Activated T-cell treated with anti-CD3 and anti-CD28 coated beads, Interleukin-2, amount 50 U/mL, for 4 hours (primary cell): Measurements from ENCODE around the gene GHDC. TPM values are rescaled to one million over a fixed set of nuclear protein-coding genes. Genes with fewer than 3 reads are reported as not detected.

Source experiments
- ATAC-seq, 2 donors: fragments of 200-7000 bp; cut with Tn5 transposase; one replicate each; pipeline ENCODE4 v1.10.0; 2021
- DNase-seq: peaks from one replicate; pipeline ENCODE4 v3.0.0-alpha.2; 2020
- H3K27me3 Mint-ChIP-seq: one replicate; pipeline ENCODE4 v1.8.0; 2021; ENCODE audit warnings: low read depth, mixed read lengths
- H3K36me3 Mint-ChIP-seq: one replicate; pipeline ENCODE4 v1.8.0; 2022; ENCODE audit warnings: mixed read lengths; ENCODE audit not compliant: insufficient read depth
- H3K4me1 Mint-ChIP-seq: one replicate; pipeline ENCODE4 v1.8.0; 2021; ENCODE audit warnings: low read depth, mixed read lengths
- H3K4me3 Mint-ChIP-seq: one replicate; pipeline ENCODE4 v1.8.0; 2021; ENCODE audit warnings: mild to moderate bottlenecking, moderate library complexity, mixed read lengths
- H3K9me3 Mint-ChIP-seq: one replicate; pipeline ENCODE4 v1.8.0; 2021; ENCODE audit warnings: mixed read lengths
- total RNA-seq, 3 donors: library from RNA; stranded (reverse); gene quantifications; one replicate each; pipeline ENCODE4 v1.2.1, GENCODE V29; 2021

Gene GHDC
- total RNA-seq, 3 donors from 2014 or later: 24.0 to 24.9 (median 24.7) TPM

DNA sequence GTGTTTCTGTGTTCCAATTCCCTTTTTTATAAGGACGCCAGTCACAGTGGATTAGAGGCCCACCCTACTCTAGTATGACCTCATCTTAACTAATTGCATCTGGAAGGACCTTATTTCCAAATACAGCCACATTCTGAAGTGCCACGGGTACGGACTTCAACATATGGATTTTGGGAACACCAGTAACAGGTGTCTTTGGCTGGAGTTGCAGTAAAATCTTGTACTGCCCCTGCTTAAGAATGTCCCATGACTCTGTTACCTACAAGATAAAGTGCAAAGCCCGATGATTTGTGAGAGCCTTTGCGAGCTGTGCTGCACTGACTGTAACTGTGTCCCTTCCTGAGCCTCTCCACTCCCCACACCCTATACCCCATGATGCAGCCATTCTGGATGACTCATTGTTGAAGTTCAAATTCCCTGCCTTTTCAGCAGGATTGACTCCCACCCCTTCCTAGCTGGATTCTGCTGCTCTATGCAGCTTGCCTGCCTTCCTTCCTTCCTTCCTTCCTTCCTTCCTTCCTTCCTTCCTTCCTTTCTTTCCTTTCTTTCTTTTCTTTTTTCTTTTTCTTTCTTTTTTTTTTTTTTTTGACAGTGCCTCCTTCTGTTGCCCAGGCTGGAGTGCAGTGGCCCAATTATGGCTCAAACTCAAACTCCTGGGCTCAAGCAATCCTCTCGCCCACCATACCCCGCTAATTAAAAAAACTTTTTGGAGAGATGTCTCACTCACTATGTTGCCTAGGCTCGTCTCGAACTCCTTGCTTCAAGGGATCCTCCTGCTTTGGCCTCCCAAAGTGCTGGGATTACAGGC lies 11.2 kb downstream of the GHDC start:
- Mint-ChIP-seq H3K9me3 (no peaks in the 10 kb centered on the region), H3K4me1 (peaks cover 53% of the 10 kb centered on the region), H3K36me3 (no peaks in the 10 kb centered on the region), H3K4me3 (peak overlapping the region; percentile 81), H3K27me3 (peaks cover 5% of the 10 kb centered on the region)
- ATAC-seq (no peak), DNase-seq (no peak)

DNA sequence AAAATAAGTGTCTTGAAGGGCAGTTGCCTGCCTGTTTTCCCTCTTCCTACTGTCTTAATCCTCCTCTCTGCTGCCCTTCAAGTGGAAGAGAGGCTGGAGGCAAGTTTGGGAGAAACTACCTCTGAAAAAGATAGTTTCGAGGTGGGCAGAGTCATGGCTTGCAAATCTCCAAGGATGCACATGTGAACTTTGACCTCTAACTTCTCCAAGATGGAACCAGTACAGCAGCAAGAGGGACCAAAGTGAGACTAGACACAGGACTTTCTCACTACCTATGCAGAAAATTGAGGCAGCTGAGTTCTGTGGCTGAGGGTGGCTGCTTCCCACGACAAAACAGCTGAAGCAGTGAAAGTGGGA lies 12.5 kb downstream of the GHDC start:
- Mint-ChIP-seq H3K4me3 (no peak overlapping the region), H3K27me3 (peaks cover 5% of the 10 kb centered on the region), H3K4me1 (peaks cover 56% of the 10 kb centered on the region), H3K9me3 (no peaks in the 10 kb centered on the region), H3K36me3 (peaks cover 2% of the 10 kb centered on the region)
- DNase-seq: no peak
- ATAC-seq: no peak

DNA sequence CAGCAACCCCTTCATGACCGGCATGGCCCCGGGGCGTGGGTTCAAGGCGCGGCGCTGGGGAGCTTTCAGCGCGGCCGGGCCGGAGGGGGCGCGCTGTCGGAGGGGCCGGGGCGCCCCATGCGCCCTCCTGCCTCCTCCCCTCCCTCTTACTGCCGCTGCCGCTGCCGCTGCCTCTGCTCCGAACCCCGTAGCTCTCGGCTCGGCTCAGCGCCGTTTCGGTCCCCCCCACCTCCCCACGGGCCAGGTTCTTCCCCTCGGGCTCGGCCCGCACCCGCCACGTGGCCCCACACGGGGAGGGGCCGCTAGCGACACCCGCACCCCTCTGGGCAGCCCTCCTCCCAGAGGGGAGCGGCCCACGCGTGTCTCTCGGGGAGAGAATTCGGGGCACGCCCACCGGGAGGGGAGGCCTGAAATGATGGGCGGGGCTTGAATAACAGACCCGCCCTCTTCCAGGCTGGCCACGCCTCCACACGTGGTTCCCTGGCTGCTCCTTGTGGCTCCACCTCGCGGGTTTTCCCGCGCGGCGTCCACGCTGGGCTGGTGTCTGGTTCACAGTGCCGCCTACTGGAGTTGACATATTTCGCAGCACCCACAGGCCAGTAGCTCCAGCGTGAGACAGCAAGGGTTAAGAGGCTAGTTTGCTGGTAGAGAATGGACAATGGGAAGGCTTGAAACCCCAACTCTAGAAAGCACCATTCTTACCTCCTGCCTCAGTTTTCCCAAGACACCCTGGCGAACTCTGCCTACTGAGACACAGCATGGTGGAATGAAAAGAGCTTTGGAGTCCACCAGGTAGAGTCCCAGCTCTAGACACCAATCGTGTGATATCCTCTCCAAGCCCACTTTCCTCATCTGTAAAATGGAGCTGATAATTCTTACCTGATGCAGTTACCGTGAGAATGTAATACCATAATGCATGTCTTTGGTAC lies 13.1 kb downstream of the GHDC start, which contains the start of gene KCNH4:
KCNH4 (minus strand) TSS at position 221 of the 929 bp plus-strand sequence; CDS start at position 24, 197 bp downstream.
- DNase-seq (peak; percentile 90), ATAC-seq (peak; percentile 62 to 64)
- Mint-ChIP-seq H3K36me3 (peaks cover 2% of the 10 kb centered on the region), H3K27me3 (peaks cover 5% of the 10 kb centered on the region), H3K4me3 (peak within 1 kb of the TSS; percentile 66), H3K4me1 (peaks cover 56% of the 10 kb centered on the region), H3K9me3 (no peaks in the 10 kb centered on the region)

DNA sequence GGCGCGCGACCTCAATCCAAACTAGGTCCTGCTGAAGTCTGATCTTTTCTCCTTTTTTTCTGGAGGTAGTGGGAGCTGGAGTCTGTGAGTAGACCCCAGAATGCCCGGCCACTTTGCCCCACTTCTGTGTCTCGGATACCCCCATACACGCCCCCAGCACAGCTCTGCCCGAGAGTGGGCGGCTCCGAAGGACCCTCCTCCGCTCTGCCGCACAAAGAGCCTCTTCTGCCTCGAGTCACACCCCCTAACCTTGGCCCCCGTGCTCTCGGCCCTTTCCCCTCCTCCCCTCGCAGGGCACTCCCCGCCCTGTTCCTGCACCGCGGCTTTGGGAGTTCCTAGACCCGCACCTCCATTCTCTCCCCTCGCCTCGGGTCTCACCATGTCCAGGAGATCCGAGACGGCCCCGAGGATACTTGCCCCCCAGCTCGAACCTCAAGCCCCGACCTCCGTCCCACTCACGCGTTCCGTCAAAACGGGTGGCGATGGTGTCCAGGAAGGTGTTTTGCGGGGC lies 13.8 kb downstream of the GHDC start:
- H3K4me1 Mint-ChIP-seq: peaks cover 56% of the 10 kb centered on the region
- peak overlapping the region; percentile 65 for H3K4me3 Mint-ChIP-seq
- peaks cover 5% of the 10 kb centered on the region for H3K27me3 Mint-ChIP-seq
- no peaks in the 10 kb centered on the region for H3K9me3 Mint-ChIP-seq
- DNase-seq: no peak
- no peak for ATAC-seq
- H3K36me3 Mint-ChIP-seq: peaks cover 5% of the 10 kb centered on the region

DNA sequence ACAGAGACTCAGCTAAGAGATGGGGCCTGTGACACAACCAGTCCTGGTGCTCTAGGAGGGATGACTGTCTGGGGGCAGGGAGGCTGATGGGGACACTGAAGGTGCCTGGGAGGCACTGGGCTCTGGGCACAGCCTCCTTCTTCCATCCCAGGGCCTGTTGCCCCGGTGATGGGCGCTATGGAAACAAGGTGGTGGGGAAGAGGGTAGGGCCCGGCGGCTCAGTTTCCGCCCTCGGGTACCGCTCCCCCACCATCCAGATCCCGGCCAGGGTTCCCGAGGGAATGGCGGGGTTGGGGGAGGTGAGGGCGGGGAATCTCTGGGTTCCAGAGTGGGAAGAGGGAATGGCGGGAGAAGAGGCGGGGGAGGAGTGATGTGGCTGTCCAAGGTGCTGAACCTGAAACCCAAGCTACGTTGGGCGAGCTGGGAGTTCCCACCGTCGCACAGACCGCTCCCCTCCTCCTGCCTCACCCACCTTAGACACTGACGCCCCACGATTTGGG lies 14.3 kb downstream of the GHDC start:
- DNase-seq (no peak), ATAC-seq (no peak)
- Mint-ChIP-seq H3K36me3 (peaks cover 9% of the 10 kb centered on the region), H3K4me3 (peak overlapping the region; percentile 65), H3K9me3 (no peaks in the 10 kb centered on the region), H3K4me1 (peaks cover 51% of the 10 kb centered on the region), H3K27me3 (peaks cover 5% of the 10 kb centered on the region)

DNA sequence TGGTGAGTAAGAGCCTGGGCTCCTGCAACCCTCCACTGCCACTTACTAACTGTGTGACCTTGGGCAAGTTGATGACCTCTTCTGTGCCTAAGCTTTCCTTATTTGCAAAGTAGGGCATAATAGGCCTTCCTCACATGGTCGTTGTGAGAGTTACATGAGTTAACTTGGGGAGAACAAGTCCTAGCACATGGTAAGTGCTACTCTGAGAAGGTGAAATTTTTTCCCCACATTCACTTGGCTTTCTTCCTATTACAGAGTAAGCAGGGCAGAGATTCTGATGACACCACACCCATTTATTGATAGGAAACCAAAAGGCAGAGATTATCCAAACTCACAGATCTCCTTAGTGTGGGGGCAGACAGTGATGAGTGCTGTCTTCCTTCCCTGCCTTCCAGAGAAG lies 15.0 kb downstream of the GHDC start:
- H3K4me1 Mint-ChIP-seq: peaks cover 46% of the 10 kb centered on the region
- ATAC-seq (no peak), DNase-seq (no peak)
- peaks cover 5% of the 10 kb centered on the region for H3K27me3 Mint-ChIP-seq
- peak overlapping the region; percentile 65 for H3K4me3 Mint-ChIP-seq
- no peaks in the 10 kb centered on the region for H3K9me3 Mint-ChIP-seq
- H3K36me3 Mint-ChIP-seq: peaks cover 9% of the 10 kb centered on the region

DNA sequence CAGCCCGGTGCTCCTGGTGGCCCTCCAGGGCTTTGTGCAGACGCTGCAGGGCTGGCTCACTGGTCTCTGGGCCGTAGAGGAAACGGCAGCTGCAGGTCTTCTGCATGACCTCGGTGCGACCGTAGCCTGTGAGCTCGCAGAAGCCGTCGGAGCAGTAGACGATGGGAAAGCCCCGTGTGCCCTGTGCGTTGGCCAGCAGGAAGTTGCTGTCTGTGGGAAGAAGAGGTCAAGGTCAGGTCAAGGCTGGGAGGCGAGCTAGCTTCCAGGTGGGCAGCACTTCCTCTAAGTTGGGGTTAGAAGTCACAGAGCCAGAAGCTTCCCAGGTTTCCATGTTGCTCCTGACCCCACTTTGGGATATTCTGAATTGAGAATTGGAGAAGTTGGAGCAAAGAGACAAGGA lies 15.5 kb downstream of the GHDC start:
- no peaks in the 10 kb centered on the region for H3K9me3 Mint-ChIP-seq
- no peak overlapping the region for H3K4me3 Mint-ChIP-seq
- peaks cover 5% of the 10 kb centered on the region for H3K27me3 Mint-ChIP-seq
- DNase-seq: no peak
- no peak for ATAC-seq
- peaks cover 9% of the 10 kb centered on the region for H3K36me3 Mint-ChIP-seq
- H3K4me1 Mint-ChIP-seq: peaks cover 42% of the 10 kb centered on the region

DNA sequence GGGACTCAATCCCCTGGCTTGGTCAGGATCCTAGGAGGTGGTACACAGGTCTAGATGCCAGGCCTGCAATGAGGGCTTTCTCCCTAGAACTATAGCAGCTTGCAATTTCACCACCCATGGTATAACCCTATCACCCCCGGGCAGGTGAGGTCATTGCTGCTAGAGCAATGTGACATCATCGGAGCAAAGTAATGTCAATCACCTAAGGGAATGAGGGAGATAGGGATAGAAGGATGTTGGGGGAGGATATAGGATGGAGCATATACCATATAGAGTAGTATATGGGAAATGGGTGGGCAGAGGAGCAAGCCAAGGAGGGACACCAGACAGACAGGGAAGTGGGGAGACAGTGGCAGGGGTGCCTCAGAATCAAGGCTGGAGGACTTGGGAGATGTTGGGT lies 16.6 kb downstream of the GHDC start:
- H3K36me3 Mint-ChIP-seq: peaks cover 9% of the 10 kb centered on the region
- no peaks in the 10 kb centered on the region for H3K9me3 Mint-ChIP-seq
- H3K4me1 Mint-ChIP-seq: peaks cover 33% of the 10 kb centered on the region
- no peak overlapping the region for H3K4me3 Mint-ChIP-seq
- ATAC-seq: no peak
- peaks cover 5% of the 10 kb centered on the region for H3K27me3 Mint-ChIP-seq
- DNase-seq: no peak

DNA sequence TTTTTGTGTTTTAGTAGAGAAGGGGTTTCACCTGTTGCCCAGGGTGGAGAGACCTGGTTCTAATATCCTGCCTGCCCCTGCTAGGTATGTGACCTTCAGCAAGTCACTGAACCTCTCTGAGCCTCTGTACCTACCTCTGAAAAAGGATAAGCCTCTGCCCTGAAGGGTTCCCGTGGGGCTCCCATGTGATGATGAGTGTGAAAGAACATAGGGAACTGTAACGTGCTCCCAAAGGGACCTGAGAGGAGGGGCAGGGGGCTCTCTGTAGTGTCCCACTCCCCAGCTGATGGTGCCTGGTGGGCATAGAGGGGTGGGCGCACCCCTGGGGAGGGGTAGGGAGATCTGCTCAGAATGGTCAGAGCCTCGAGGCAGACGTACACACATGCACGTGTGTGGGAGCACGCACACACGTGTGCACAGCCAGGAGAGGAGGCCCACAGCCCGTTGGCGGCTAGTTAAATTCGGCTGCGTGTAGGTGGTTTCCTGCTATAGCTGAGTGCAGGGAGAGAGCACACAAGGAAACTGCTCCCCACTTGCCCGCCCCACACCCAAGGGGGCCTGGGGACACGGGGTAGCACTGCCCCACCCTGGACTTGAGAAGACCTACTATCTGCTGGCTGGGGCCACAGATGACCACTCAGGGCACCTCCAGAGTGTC lies 20.0 kb downstream of the GHDC start:
- Mint-ChIP-seq H3K4me1 (peaks cover 12% of the 10 kb centered on the region), H3K4me3 (no peak overlapping the region), H3K36me3 (peaks cover 9% of the 10 kb centered on the region), H3K9me3 (no peaks in the 10 kb centered on the region), H3K27me3 (peaks cover 3% of the 10 kb centered on the region)
- DNase-seq (no peak), ATAC-seq (no peak)

DNA sequence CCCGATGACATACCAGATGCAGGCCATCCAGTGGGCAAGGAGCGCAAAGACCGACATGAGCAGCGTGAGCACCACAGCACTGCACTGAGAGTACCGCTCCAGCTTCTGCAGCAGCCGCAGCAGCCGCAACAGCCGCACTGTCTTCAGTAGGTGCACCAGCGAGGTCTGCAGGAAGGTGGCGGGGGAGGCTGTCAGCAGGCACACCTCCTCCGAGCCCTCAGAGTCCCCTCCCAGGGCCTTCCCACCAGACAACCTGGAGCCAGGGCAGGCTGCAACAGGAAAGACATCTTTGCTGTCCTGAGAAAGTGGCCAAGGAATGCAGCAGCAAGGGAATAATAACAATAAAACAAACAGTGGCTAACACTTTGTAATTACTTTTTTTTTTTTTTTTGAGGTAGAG lies 22.5 kb downstream of the GHDC start:
- no peaks in the 10 kb centered on the region for H3K9me3 Mint-ChIP-seq
- no peak for DNase-seq
- no peaks in the 10 kb centered on the region for H3K27me3 Mint-ChIP-seq
- no peak for ATAC-seq
- H3K36me3 Mint-ChIP-seq: peaks cover 6% of the 10 kb centered on the region
- H3K4me3 Mint-ChIP-seq: no peak overlapping the region
- H3K4me1 Mint-ChIP-seq: no peaks in the 10 kb centered on the region

DNA sequence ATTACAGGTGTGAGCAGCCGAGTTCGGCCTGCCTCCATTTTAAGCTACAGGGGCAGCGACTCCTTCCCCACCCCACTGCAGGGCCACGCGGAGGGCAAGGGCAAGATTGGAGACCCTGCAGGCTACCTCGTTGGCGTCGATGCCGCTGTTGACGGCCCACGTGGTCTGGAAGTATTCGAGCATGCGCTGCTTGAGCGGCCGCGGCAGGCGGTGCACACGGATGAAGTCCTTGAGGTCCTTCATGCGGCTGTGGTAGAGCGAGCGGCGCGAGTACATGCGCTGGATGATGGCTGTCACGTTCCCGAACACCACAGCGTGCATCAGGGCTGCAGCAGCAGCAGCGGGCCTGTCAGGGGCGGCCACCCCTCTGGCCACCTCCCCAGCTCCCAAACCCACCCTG lies 24.9 kb downstream of the GHDC start:
- H3K27me3 Mint-ChIP-seq: no peaks in the 10 kb centered on the region
- H3K9me3 Mint-ChIP-seq: no peaks in the 10 kb centered on the region
- H3K4me1 Mint-ChIP-seq: no peaks in the 10 kb centered on the region
- DNase-seq (no peak), ATAC-seq (no peak)
- no peak overlapping the region for H3K4me3 Mint-ChIP-seq
- H3K36me3 Mint-ChIP-seq: no peaks in the 10 kb centered on the region

DNA sequence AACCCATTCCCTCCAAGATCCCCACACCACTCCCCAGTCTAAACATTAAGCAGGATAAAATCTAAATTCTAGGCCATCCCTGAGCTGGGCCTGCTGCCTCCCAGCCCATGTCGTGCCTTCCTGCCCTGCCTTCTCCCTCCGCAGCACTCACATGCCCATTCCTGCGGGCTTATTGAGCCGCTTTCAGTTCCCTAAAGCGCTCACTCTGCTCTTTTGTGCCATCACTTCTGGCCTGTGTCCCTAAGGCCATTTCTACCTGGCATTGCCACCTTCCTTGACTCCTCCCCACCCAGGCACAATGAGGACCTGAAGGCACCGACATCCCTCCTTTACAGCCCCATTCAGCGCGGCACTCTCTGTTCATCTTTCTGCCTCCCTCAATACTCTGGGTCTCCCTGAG lies 26.5 kb downstream of the GHDC start:
- Mint-ChIP-seq H3K4me3 (no peak overlapping the region), H3K9me3 (no peaks in the 10 kb centered on the region), H3K36me3 (no peaks in the 10 kb centered on the region), H3K27me3 (no peaks in the 10 kb centered on the region), H3K4me1 (no peaks in the 10 kb centered on the region)
- ATAC-seq (no peak), DNase-seq (no peak)

DNA sequence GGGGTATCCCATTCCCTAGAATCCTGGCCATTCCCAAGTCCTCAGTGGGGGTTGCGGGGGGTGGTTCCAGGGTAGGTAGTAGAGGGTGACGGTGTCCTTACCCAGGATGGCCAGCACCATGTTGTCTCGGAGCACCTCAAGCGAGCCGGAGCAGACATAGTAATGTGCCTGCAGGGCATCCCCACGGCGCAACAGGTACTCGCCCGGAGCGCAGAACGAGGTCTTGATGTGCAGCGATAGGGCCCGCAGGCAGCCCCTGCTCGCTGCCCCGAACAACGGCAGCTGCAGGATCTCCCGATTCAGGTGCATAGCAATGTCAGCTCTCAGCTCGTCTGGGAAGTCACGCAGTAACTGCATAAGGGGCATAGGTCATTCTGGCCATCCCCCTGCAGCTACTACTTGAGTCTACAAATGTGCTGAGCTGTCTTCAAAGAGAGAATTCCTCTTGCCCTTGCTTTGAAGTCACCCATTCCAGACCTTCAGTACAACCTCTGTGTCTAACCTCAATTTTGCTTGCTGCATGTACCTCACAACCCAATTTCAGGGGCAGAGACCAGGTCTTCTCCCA lies 28.0 kb downstream of the GHDC start:
- no peaks in the 10 kb centered on the region for H3K36me3 Mint-ChIP-seq
- H3K4me1 Mint-ChIP-seq: no peaks in the 10 kb centered on the region
- ATAC-seq (no peak), DNase-seq (no peak)
- no peaks in the 10 kb centered on the region for H3K9me3 Mint-ChIP-seq
- no peaks in the 10 kb centered on the region for H3K27me3 Mint-ChIP-seq
- no peak overlapping the region for H3K4me3 Mint-ChIP-seq

DNA sequence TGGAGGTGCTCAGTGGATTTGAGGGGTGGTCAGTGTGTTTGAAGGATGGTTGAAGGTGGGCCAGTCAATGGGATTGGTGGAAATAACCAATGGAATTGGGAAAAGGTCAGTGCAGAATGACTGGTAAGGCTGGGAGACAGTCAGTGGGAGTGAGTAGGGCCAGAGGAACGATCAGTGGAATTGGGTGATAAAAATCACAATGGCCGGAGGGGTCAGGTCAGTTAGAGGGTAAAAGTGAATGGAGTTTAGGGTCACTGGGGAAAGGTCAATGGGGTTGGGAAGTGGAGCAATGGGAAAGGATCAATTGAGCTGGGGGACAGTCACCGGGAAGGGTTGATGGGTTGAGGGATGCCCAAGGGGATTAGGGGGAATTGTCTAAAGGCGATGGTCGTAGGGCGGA lies 28.5 kb downstream of the GHDC start:
- DNase-seq: no peak
- ATAC-seq: no peak
- no peaks in the 10 kb centered on the region for H3K4me1 Mint-ChIP-seq
- H3K36me3 Mint-ChIP-seq: no peaks in the 10 kb centered on the region
- no peak overlapping the region for H3K4me3 Mint-ChIP-seq
- no peaks in the 10 kb centered on the region for H3K9me3 Mint-ChIP-seq
- H3K27me3 Mint-ChIP-seq: no peaks in the 10 kb centered on the region
